ENCODE measurements around the gene SERPINA12.
"Not testable (repeated sequence)": the region's sequence is repeated elsewhere in the genome, so short reads cannot be mapped to it uniquely, and the experiment has no call there.

SERPINA12 gene

GRCh38 chr14:94535506-94535905, 26.2 kb upstream of the SERPINA12 start:
- no peak for DNase-seq

GRCh38 chr14:94532447-94532846, 23.2 kb upstream of the SERPINA12 start:
- no peak for DNase-seq

GRCh38 chr14:94531187-94531586, 21.9 kb upstream of the SERPINA12 start:
- no peak for DNase-seq

GRCh38 chr14:94524093-94524492, 14.8 kb upstream of the SERPINA12 start:
- DNase-seq = no peak

- DNase-seq = no peak
Measured at GRCh38 chr14:94523265-94523664, 14.0 kb upstream of the SERPINA12 start.

- DNase-seq = no peak
Measured at GRCh38 chr14:94522115-94522724, 13.0 kb upstream of the SERPINA12 start.

GRCh38 chr14:94521375-94522114, 12.3 kb upstream of the SERPINA12 start:
- DNase-seq = no peak

- no peak for DNase-seq
Measured at GRCh38 chr14:94517641-94518257, 8.5 kb upstream of the SERPINA12 start.

- no peak for DNase-seq
Measured at GRCh38 chr14:94517248-94517640, 8.0 kb upstream of the SERPINA12 start.

- DNase-seq = no peak
Measured at GRCh38 chr14:94515856-94516255, 6.6 kb upstream of the SERPINA12 start.

DNA sequence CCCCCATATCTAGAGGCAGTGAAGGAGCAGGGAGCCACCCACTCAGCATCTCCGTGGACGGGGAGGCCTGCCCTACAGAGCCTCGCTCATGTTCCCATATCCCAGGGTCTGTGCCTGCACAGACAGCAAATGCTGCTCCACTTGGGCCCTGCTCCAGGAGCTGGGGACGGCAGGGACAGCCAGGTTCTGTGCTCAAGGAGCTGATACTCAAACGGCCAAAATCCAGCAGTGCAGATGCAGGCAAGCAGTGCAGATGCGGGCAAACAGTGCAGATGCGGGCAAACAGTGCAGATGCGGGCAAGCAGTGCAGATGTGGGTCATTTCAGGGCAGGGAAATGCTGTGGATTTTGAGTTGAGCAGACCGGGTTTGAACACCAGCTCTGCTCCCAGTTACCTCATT, 6.2 kb upstream of the SERPINA12 start:
- DNase-seq = no peak

DNA sequence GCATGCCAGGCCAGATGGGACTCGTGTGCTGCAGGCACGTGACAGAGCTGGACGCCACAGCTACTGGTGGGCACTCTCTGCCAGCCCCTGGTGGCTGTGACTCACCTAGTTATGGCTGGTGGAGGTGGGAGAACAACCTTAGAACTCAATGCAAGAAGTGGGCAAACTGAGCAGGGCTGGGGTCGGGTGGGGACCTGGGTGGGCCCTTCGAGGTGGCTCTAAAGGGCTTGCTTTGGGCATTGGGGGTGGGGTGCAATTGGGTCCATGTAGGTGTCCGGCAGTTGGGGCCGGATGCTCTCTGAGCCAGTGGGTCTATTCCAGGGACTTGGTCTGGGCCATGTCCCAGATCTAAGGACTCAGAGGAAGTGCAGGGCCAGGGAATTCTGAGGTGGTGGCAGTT, 5.1 kb upstream of the SERPINA12 start:
- DNase-seq = no peak

GRCh38 chr14:94510481-94510880, 1.2 kb upstream of the SERPINA12 start:
- not testable (repeated sequence) for DNase-seq

DNA sequence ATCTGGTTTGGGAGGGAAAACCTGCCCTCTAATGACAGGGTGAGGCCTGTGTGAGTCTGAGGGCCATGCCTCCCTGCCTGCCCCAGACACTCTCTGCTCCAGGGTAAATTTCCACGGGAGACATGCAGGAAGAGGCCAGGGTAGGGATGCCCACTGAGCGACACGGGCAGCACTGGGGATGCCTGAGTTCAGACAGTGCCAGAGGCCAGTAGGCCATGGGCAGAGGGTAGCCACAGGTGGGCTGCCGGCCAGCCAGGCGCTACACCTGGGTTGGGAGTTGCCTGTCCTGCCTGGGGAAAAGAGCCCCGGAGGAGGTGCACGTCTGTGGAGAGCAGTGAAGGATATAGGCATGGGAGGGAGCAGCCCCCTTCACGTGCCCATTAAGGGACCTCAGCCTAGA, 3.6 kb downstream of the SERPINA12 start:
- no peak for DNase-seq

- no peak for DNase-seq
Measured at GRCh38 chr14:94505206-94505605, 4.1 kb downstream of the SERPINA12 start.

DNA sequence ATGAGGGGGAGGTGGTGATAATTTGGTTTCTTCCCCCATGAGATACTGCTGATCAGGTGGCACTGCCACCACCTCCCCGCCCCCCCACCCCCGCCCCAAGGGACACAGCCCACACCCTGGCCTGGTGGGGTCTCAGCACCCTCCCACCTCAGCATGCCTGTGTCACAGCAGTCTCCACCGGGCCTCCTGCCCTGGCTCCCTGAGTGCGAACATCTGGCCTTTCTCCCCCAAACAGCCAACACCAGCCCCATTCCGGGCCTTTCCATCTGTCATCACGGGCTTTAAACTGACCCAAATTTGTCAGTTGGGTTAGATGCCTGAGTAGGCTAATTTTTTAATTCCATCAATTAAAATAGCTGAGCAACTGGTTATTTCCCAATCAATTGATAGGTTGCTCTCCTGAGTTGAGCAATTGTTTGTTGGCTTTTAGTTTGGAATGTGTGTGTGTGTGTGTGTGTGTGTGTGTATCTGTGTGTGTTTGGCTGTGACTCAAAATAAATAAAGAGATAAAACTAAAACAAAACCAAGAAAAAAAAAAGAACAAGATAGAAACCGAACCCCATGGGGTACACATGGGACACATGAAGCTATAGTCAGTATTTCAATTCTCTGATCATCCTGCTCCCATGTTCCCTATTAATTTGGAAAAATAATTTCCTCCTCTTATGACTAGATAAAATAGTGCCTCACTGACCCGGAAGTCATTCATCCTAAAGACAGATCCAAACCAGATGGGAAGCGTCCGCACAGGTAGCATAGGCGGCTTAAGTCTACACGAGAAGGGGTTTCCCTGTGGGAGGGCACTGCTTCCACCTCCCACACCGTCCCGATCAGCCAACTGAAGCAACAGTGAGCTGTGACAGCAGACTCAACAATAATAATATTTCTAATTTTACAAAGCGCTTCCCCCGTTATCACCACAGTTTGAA, 7.4 kb downstream of the SERPINA12 start:
- DNase-seq = no peak

GRCh38 chr14:94500264-94500663, 9.0 kb downstream of the SERPINA12 start:
- DNase-seq = no peak

DNA sequence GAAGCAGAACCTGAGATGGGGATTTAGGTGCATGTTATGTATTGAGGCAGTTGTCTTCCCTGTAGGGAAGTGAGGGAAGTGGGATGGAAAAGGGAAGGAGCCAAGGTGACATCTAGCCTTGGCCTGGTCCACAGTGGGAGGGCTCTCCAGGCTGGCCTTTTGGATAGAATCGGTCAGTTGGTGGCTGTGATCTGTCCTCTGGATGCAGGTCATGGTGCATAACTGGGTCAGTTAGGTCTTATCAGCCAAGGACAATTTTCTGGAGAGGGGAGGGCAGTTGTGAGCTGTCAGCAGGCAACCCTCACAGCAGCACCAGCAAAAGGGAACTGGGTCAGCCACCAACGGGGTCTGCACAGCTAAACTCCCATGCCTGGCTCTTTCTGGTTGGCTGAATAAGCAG, 9.6 kb downstream of the SERPINA12 start:
- no peak for DNase-seq

DNA sequence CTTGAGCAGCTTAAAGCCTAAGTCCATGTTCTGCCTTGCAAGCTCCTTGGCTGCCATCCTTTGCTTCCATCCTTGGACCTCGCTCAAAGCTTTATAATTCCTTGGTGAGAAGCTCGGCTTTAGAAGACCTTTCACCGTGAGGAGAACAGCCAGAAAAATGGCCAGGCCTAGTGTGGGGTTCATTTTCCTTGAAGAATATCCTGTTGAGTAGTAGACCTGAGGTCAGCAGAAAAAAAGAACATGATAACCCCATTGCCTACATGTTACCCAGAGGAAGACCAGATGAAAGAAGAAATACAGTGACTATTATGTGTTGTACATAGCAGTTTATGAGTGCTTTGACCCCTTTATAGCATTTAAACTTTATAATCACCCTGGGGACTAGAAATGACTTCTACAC, 11.1 kb downstream of the SERPINA12 start:
- no peak for DNase-seq

GRCh38 chr14:94494085-94494484, 15.2 kb downstream of the SERPINA12 start:
- DNase-seq = no peak

GRCh38 chr14:94491511-94491910, 17.8 kb downstream of the SERPINA12 start:
- DNase-seq = no peak

DNA sequence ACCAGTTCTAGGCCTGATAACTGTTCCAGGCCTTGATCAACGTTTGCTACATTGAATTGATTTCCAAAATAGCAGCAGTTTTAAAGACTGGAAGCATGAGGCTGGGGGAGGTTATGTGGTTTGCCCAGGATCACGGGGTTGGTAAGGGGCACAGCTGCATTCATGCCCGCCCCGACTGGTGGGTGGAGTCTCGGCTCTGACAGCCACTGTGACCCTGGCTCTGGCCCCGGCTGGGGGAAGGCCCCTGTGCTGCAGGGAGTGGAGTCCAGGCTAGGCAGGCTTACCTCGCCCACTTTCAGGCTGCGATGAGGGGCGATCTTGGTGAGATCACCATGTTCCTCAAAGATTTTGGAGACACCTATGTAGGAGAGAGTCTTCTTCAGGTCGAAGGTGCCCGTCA, 19.9 kb downstream of the SERPINA12 start:
- no peak for DNase-seq

DNA sequence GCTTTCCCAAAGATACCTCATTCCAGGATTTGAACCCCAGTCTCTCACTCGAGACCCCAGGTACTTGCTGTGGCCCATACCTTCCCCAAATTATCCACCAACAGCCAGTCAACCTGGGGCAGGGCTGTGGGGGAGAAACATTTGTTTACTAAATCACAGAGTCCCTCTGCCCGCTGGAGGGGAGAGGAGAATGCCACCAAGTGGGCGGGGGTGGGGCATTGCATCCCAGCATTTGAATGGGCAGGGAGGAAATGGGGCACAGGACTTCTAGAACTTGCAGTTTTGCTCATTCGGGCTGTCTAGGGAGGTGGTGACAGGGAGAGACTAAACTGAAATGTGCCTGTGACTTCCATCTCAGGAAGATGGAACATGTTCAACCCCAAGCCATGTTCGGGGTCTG, 22.4 kb downstream of the SERPINA12 start:
- DNase-seq = no peak

Measured in activated CD8-positive, alpha-beta memory T cell treated with anti-CD3 and anti-CD28 coated beads, Interleukin-2, amount 50 U/mL, for 48 hours (primary cell).